HepG2 (cell line): Measurements from ENCODE around the gene FZD4. TPM values are rescaled to one million over a fixed set of nuclear protein-coding genes. Genes with fewer than 3 reads are reported as not detected.

Experiments
- ATAC-seq: fragments of 200-7000 bp; cut with Tn5 transposase; 3 replicates; pipeline ENCODE4 v1.9.1; 2020; ENCODE audit warnings: mild to moderate bottlenecking, moderate library complexity
- BruUV-seq: library from RNA; stranded (reverse); fragments of 400-500 nt; replicated peaks from 2 replicates; lab custom pipeline; 2021; lab: Mats Ljungman, UMichigan
- CTCF ChIA-PET: fragments of 300-600 bp; formaldehyde crosslinking; extraction: SDS; loops from one replicate; lab custom pipeline; 2021; ENCODE audit warnings: low total read pairs, inconsistent platforms, low intra/inter-chr PET ratio; lab: Yijun Ruan, JAX
- POLR2A ChIA-PET: fragments of 350-600 bp; sonication (Branson Sonifier 250); formaldehyde crosslinking; loops from one replicate; lab custom pipeline; 2020; ENCODE audit warnings: antibody characterized with exemption, inconsistent platforms; lab: Yijun Ruan, JAX
- DNase-seq: peaks from one replicate; pipeline ENCODE4 v3.0.0-alpha.2; 2015; ENCODE audit warnings: low spot score
- FAIRE-seq: peaks from 3 replicates; lab custom pipeline; 2011; peaks lifted over from hg19 to GRCh38; lab: Jason Lieb, UNC
- H2AFZ ChIP-seq: one replicate; pipeline ENCODE4 v1.6.1; 2011; ENCODE audit warnings: low read length, inconsistent platforms
- H3K27ac ChIP-seq: fragments of 300-600 bp; 3 replicates; pipeline ENCODE4 v1.8.0; 2011; ENCODE audit warnings: mixed run types, mild to moderate bottlenecking, mixed read lengths, low read length, inconsistent platforms; ENCODE audit not compliant: insufficient read depth; ENCODE audit errors: extremely low read length
- H3K27me3 ChIP-seq, 2 experiments: fragments of 200-600 bp in 1 of 2; 2 replicates in 1 of 2; 3 replicates in 1 of 2; pipeline versions ENCODE4 v1.6.0 to v1.8.0; 2011; ENCODE audit warnings: low read length in 2 of 2, mild to moderate bottlenecking in 2 of 2, moderate library complexity in 2 of 2, inconsistent platforms in 1 of 2; ENCODE audit not compliant: insufficient read depth in 2 of 2, control insufficient read depth in 1 of 2
- H3K36me3 ChIP-seq, 2 experiments: fragments of 200-600 bp in 1 of 2; replicated peaks in 1 of 2; 2 replicates in 1 of 2; 3 replicates in 1 of 2; pipeline versions ENCODE4 v1.5.1 to v1.8.0; 2011; ENCODE audit warnings: low read length in 2 of 2, inconsistent platforms in 1 of 2; ENCODE audit not compliant: insufficient read depth in 2 of 2, control insufficient read depth in 1 of 2
- H3K4me1 ChIP-seq: 2 replicates; pipeline ENCODE4 v1.5.1; 2012; ENCODE audit warnings: low read length, inconsistent platforms; ENCODE audit not compliant: insufficient read depth
- H3K4me2 ChIP-seq: 2 replicates; pipeline ENCODE4 v1.6.0; 2011; ENCODE audit warnings: low read depth, low read length, inconsistent platforms
- H3K4me3 ChIP-seq, 3 experiments: fragments of 200-600 bp in 1 of 3; sonication (generic), shearing (Covaris generic) in 1 of 3; replicated peaks in 1 of 3; 2 replicates each; pipeline ENCODE4 v1.5.1; 2011 to 2016; ENCODE audit warnings: low read length in 3 of 3, inconsistent platforms in 2 of 3, low read depth in 2 of 3, mild to moderate bottlenecking in 2 of 3, control low read depth in 1 of 3, mixed read lengths in 1 of 3; ENCODE audit not compliant: insufficient read depth in 1 of 3
- H3K79me2 ChIP-seq: one replicate; pipeline ENCODE4 v1.6.1; 2011; ENCODE audit warnings: low read length, inconsistent platforms; ENCODE audit not compliant: insufficient read depth
- H3K9ac ChIP-seq: 2 replicates; pipeline ENCODE4 v1.6.0; 2011; ENCODE audit warnings: mild to moderate bottlenecking, low read depth, low read length, inconsistent platforms; ENCODE audit not compliant: insufficient read depth
- H3K9me3 ChIP-seq: 2 replicates; pipeline ENCODE4 v1.5.1; 2012; ENCODE audit warnings: mild to moderate bottlenecking, low read length
- H4K20me1 ChIP-seq: 2 replicates; pipeline ENCODE4 v1.6.0; 2011; ENCODE audit warnings: inconsistent platforms, mild to moderate bottlenecking, low read length, moderate library complexity; ENCODE audit not compliant: insufficient read depth
- ARNT ChIP-seq: fragments of 450-650 bp; IDR thresholded peaks from 2 replicates; pipeline ENCODE4 v1.6.1; 2017
- PRPF4 ChIP-seq: fragments of 200-400 bp; formaldehyde crosslinking; IDR thresholded peaks from 2 replicates; pipeline ENCODE4 v1.6.1; 2016; ENCODE audit warnings: low read length, low read depth; ENCODE audit not compliant: poor library complexity, severe bottlenecking
- SMAD3 ChIP-seq: sonication (generic); formaldehyde crosslinking; IDR thresholded peaks from 2 replicates; pipeline ENCODE4 v1.4.0; 2020; ENCODE audit warnings: missing genetic modification reagents
- SRY ChIP-seq: sonication (generic); formaldehyde crosslinking; IDR thresholded peaks from 2 replicates; pipeline ENCODE4 v1.8.0; 2022; ENCODE audit warnings: mild to moderate bottlenecking, missing genetic modification reagents
- SUZ12 ChIP-seq: fragments of 150-350 bp; IDR thresholded peaks from 2 replicates; pipeline ENCODE4 v1.6.1; 2014; ENCODE audit warnings: low read depth, low read length
- ZNF143 ChIP-seq: sonication (generic); formaldehyde crosslinking; IDR thresholded peaks from 2 replicates; pipeline ENCODE4 v1.4.0; 2020; ENCODE audit warnings: missing genetic modification reagents
- ZNF431 ChIP-seq: sonication (generic); formaldehyde crosslinking; IDR thresholded peaks from 2 replicates; pipeline ENCODE4 v1.9.0; 2022; ENCODE audit warnings: missing genetic modification reagents, low read depth, mild to moderate bottlenecking, borderline replicate concordance
- ZNF598 ChIP-seq: sonication (generic); formaldehyde crosslinking; IDR thresholded peaks from 2 replicates; pipeline ENCODE4 v1.5.1; 2020; ENCODE audit warnings: mild to moderate bottlenecking, missing genetic modification reagents, borderline replicate concordance
- WGBS: methylation state at CpG from one replicate; pipeline ENCODE4 v1.1.6; 2017; ENCODE audit warnings: low lambda C conversion rate; 5-methylcytosine and 5-hydroxymethylcytosine counted together
- in situ Hi-C: cut with HindIII; loops from 2 replicates; pipeline ENCODE4 v1.10.0; 2017; ENCODE audit warnings: low pct_unique_long_range_greater_than_20kb; ENCODE audit not compliant: extremely low pct_ligation_motif_present
- intact Hi-C: fragments of 100-400 bp; cut with micrococcal nuclease; formaldehyde crosslinking; loops from one replicate; pipeline ENCODE4 v1.10.0; 2022; ENCODE audit not compliant: unreplicated experiment
- polyA plus RNA-seq, 8 experiments: library from polyadenylated mRNA; depleted of rRNA in 3 of 8; stranded (reverse) in 7 of 8; unstranded in 1 of 8; fragments of >200 nt; fragmentation: Illumina TruSeq in 4 of 8; extraction: Trizol in 4 of 8; gene quantifications; 2 replicates each; pipeline versions ENCODE4 v1.2.1 to v1.2.3, GENCODE V29; 2011 to 2016; ENCODE audit warnings: low read depth in 4 of 8, missing spikeins in 1 of 8, mixed read lengths in 1 of 8; ENCODE audit not compliant: insufficient read depth in 1 of 8
- total RNA-seq, 5 experiments: library from RNA; depleted of rRNA; stranded (reverse); fragments of >200 nt; fragmentation: Illumina TruSeq; extraction: Trizol; gene quantifications; 2 replicates each; pipeline ENCODE4 v1.2.3, GENCODE V29; 2016; ENCODE audit warnings: low read depth in 1 of 5
- TF ChIP-seq, protein P1 (sequence below): sonication (generic); formaldehyde crosslinking; conservative IDR thresholded peaks from 2 replicates; pipeline ENCODE4 v1.4.0; 2020; ENCODE audit warnings: mild to moderate bottlenecking, missing genetic modification reagents, moderate library complexity
- TF ChIP-seq, protein P2 (sequence below): sonication (generic); formaldehyde crosslinking; IDR thresholded peaks from 2 replicates; pipeline ENCODE4 v1.5.0; 2020; ENCODE audit warnings: mild to moderate bottlenecking, missing genetic modification reagents, borderline replicate concordance

The FZD4 gene
- total and polyA plus RNA-seq, 2 of the 13 experiments (the other 11 are each of a cell fraction or from before 2014, with no cell fraction given), result 46.5 to 70.4 TPM

DNA sequence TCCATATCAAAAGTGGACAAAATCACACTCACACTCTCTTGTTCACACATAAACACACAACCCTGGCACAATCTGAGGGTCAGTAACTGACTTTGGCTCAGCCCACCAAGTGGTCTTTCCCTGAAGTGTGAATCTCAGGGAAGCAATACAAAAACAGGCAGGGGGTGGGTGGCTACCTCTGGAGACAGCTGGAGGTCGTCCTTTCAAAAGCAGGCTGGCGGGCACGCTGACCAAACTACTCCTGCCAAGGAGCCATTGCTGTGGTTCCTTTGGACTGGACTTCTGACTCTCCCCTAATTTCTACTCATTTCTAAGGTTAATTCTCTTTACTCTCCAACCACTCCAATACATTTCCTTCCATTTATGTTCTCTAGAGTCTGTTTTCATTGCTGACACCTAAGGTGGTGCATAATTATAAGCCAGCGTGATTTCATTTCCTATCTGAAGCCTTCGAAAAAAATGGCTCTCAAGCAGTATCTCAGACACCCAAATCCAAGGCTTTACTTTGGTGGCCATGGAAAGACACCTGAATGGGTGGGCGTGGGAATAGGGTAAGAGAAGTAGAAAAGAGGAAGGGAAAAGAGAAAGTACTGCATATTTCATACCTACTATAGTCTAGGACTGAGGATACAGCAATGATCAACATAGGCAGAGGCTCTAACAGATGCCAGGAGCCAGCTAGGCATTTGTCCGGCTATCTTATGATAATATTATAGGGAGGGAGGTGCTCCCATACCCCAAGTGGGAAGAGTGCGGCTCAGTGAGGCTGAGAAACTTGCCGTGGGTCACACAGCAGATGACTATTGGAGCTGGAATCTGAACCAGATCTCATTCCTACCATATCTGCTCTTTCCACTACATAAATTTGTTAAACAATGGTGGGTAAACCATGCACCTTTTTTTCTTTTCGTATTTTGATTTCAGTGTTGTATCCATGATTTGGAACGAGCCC is 22.0 kb downstream of the FZD4 start (continued):
- TF ChIP-seq, protein P1, sequence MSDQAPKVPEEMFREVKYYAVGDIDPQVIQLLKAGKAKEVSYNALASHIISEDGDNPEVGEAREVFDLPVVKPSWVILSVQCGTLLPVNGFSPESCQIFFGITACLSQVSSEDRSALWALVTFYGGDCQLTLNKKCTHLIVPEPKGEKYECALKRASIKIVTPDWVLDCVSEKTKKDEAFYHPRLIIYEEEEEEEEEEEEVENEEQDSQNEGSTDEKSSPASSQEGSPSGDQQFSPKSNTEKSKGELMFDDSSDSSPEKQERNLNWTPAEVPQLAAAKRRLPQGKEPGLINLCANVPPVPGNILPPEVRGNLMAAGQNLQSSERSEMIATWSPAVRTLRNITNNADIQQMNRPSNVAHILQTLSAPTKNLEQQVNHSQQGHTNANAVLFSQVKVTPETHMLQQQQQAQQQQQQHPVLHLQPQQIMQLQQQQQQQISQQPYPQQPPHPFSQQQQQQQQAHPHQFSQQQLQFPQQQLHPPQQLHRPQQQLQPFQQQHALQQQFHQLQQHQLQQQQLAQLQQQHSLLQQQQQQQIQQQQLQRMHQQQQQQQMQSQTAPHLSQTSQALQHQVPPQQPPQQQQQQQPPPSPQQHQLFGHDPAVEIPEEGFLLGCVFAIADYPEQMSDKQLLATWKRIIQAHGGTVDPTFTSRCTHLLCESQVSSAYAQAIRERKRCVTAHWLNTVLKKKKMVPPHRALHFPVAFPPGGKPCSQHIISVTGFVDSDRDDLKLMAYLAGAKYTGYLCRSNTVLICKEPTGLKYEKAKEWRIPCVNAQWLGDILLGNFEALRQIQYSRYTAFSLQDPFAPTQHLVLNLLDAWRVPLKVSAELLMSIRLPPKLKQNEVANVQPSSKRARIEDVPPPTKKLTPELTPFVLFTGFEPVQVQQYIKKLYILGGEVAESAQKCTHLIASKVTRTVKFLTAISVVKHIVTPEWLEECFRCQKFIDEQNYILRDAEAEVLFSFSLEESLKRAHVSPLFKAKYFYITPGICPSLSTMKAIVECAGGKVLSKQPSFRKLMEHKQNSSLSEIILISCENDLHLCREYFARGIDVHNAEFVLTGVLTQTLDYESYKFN, result no peak
- no peak for TF ChIP-seq ZNF598 (CRISPR knock-in tag)
- no peak for TF ChIP-seq ZNF431 (CRISPR knock-in tag)
- TF ChIP-seq ARNT, result no peak
- TF ChIP-seq SUZ12, result no peak
- TF ChIP-seq, all 625 proteins: peak for 0

DNA sequence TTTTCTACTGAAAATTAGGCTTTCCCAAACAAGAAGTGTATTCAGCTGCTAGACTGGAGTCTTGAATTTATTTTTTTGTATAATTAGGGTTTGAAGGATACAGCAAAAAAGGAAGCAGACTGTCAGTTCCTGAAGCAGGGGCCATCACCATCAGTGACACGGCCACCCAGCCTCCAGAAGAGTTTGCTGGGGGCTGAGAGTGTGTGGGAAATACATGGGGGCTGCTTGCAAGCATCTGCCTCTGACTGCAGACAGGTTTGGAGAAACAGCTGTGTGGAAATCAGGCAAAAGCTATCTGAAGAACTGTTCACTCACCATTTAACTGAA is 23.0 kb downstream of the FZD4 start:
- H3K27ac ChIP-seq, result no peak overlapping the region
- FAIRE-seq (no peak), ATAC-seq (no peak), DNase-seq (no peak)
- peaks cover 11% of the 10 kb centered on the region; the same call in 1 of the 2 replicates for H3K4me1 ChIP-seq
- intact Hi-C loops (no loop called here), in situ Hi-C loops (loop anchor here (10.0 kb wide), 1 partner anchor 493 kb away; no protein-coding TSS in a partner anchor)
- H3K9ac ChIP-seq, result no peak overlapping the region
- WGBS, result 50% methylated on average over 1 of the region's 1 CpG
- no peaks in the 10 kb centered on the region for H3K79me2 ChIP-seq
- no peaks in the 10 kb centered on the region for H3K36me3 ChIP-seq
- H3K4me2 ChIP-seq, result no peak overlapping the region
- no peak overlapping the region for H3K4me3 ChIP-seq
- H4K20me1 ChIP-seq, result no peaks in the 10 kb centered on the region
- no peaks in the 10 kb centered on the region for H3K9me3 ChIP-seq
- no TSS peak for BruUV-seq
- no peak overlapping the region for H2AFZ ChIP-seq
- CTCF ChIA-PET, result no interaction called here
- POLR2A ChIA-PET, result interaction anchor here (1.3 kb wide), 1 partner anchor 8 kb away, joined by 3 read pairs; no protein-coding TSS in a partner anchor
- H3K27me3 ChIP-seq, result no peaks in the 10 kb centered on the region
- TF ChIP-seq PRPF4 (no peak), ZNF143 (CRISPR knock-in tag) (no peak), SRY (CRISPR knock-in tag) (no peak), SMAD3 (no peak)
- TF ChIP-seq, protein P2, sequence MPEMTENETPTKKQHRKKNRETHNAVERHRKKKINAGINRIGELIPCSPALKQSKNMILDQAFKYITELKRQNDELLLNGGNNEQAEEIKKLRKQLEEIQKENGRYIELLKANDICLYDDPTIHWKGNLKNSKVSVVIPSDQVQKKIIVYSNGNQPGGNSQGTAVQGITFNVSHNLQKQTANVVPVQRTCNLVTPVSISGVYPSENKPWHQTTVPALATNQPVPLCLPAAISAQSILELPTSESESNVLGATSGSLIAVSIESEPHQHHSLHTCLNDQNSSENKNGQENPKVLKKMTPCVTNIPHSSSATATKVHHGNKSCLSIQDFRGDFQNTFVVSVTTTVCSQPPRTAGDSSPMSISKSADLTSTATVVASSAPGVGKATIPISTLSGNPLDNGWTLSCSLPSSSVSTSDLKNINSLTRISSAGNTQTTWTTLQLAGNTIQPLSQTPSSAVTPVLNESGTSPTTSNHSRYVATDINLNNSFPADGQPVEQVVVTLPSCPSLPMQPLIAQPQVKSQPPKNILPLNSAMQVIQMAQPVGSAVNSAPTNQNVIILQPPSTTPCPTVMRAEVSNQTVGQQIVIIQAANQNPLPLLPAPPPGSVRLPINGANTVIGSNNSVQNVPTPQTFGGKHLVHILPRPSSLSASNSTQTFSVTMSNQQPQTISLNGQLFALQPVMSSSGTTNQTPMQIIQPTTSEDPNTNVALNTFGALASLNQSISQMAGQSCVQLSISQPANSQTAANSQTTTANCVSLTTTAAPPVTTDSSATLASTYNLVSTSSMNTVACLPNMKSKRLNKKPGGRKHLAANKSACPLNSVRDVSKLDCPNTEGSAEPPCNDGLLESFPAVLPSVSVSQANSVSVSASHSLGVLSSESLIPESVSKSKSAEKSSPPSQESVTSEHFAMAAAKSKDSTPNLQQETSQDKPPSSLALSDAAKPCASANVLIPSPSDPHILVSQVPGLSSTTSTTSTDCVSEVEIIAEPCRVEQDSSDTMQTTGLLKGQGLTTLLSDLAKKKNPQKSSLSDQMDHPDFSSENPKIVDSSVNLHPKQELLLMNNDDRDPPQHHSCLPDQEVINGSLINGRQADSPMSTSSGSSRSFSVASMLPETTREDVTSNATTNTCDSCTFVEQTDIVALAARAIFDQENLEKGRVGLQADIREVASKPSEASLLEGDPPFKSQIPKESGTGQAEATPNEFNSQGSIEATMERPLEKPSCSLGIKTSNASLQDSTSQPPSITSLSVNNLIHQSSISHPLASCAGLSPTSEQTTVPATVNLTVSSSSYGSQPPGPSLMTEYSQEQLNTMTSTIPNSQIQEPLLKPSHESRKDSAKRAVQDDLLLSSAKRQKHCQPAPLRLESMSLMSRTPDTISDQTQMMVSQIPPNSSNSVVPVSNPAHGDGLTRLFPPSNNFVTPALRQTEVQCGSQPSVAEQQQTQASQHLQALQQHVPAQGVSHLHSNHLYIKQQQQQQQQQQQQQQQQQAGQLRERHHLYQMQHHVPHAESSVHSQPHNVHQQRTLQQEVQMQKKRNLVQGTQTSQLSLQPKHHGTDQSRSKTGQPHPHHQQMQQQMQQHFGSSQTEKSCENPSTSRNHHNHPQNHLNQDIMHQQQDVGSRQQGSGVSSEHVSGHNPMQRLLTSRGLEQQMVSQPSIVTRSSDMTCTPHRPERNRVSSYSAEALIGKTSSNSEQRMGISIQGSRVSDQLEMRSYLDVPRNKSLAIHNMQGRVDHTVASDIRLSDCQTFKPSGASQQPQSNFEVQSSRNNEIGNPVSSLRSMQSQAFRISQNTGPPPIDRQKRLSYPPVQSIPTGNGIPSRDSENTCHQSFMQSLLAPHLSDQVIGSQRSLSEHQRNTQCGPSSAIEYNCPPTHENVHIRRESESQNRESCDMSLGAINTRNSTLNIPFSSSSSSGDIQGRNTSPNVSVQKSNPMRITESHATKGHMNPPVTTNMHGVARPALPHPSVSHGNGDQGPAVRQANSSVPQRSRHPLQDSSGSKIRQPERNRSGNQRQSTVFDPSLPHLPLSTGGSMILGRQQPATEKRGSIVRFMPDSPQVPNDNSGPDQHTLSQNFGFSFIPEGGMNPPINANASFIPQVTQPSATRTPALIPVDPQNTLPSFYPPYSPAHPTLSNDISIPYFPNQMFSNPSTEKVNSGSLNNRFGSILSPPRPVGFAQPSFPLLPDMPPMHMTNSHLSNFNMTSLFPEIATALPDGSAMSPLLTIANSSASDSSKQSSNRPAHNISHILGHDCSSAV, result no peak
